GM12878 (cell line): Measurements from ENCODE around the gene SLC24A4. TPM values are rescaled to one million over a fixed set of nuclear protein-coding genes. Genes with fewer than 3 reads are reported as not detected.

ENCODE experiments used
- ATAC-seq: fragments of 200-7000 bp; cut with Tn5 transposase; 3 replicates; pipeline ENCODE4 v1.9.1; 2020; ENCODE audit warnings: mild to moderate bottlenecking, moderate library complexity
- BruUV-seq: library from RNA; stranded (reverse); fragments of 400-500 nt; replicated peaks from 2 replicates; lab custom pipeline; 2021; lab: Mats Ljungman, UMichigan
- CTCF ChIA-PET: fragments of 300-600 bp; sonication (Branson Sonifier 250); formaldehyde crosslinking; extraction: SDS; loops from one replicate; lab custom pipeline; 2021; ENCODE audit warnings: inconsistent platforms; lab: Yijun Ruan, JAX
- POLR2A ChIA-PET: fragments of 350-600 bp; formaldehyde crosslinking; extraction: SDS; loops from one replicate; lab custom pipeline; 2021; ENCODE audit warnings: inconsistent platforms; lab: Charles Lee
- RAD21 ChIA-PET: fragments of 300-600 bp; sonication (Branson Sonifier 250); formaldehyde crosslinking; loops from one replicate; lab custom pipeline; 2023; ENCODE audit warnings: antibody characterized with exemption; ENCODE audit not compliant: unreplicated experiment; lab: Charles Lee
- SMC1A ChIA-PET: fragments of 300-600 bp; sonication (Branson Sonifier 250); formaldehyde crosslinking; loops from one replicate; lab custom pipeline; 2023; ENCODE audit not compliant: unreplicated experiment, uncharacterized antibody; lab: Charles Lee
- DNase-seq: peaks from one replicate; pipeline ENCODE4 v3.0.0-alpha.2; 2011; ENCODE audit warnings: low read depth, low spot score
- FAIRE-seq: peaks from 3 replicates; lab custom pipeline; 2011; peaks lifted over from hg19 to GRCh38; lab: Jason Lieb, UNC
- H2AFZ ChIP-seq: 2 replicates; pipeline ENCODE4 v1.6.0; 2011; ENCODE audit warnings: low read depth, low read length, control low read depth; ENCODE audit not compliant: control insufficient read depth
- H3K27ac ChIP-seq: 2 replicates; pipeline ENCODE4 v1.5.1; 2011; ENCODE audit warnings: control low read depth; ENCODE audit not compliant: control insufficient read depth, insufficient read depth
- H3K27me3 ChIP-seq, 2 experiments: replicated peaks in 1 of 2; 2 replicates each; pipeline versions ENCODE4 v1.6.0 to v1.6.1; 2011; ENCODE audit warnings: low read length in 1 of 2; ENCODE audit not compliant: control insufficient read depth in 2 of 2, insufficient read depth in 2 of 2
- H3K36me3 ChIP-seq, 2 experiments: 2 replicates each; pipeline ENCODE4 v1.5.1; 2011; ENCODE audit warnings: low read length in 1 of 2; ENCODE audit not compliant: control insufficient read depth in 2 of 2, insufficient read depth in 2 of 2
- H3K4me1 ChIP-seq: 2 replicates; pipeline ENCODE4 v1.6.1; 2011; ENCODE audit warnings: mild to moderate bottlenecking, low read length, moderate library complexity, mixed read lengths; ENCODE audit not compliant: control insufficient read depth, insufficient read depth
- H3K4me2 ChIP-seq: 2 replicates; pipeline ENCODE4 v1.6.0; 2011; ENCODE audit warnings: control low read depth; ENCODE audit not compliant: control insufficient read depth, insufficient read depth
- H3K4me3 ChIP-seq: fragments of 200-600 bp; sonication (generic); 2 replicates; pipeline ENCODE4 v1.5.1; 2016
- H3K79me2 ChIP-seq: 2 replicates; pipeline ENCODE4 v1.6.0; 2011; ENCODE audit warnings: low read length; ENCODE audit not compliant: control insufficient read depth, insufficient read depth
- H3K9ac ChIP-seq: 2 replicates; pipeline ENCODE4 v1.8.0; 2011; ENCODE audit warnings: low read length, control low read depth, mixed read lengths; ENCODE audit not compliant: control insufficient read depth, insufficient read depth
- H3K9me3 ChIP-seq: replicated peaks from 3 replicates; pipeline ENCODE4 v1.5.1; 2011; ENCODE audit warnings: mild to moderate bottlenecking, low read length; ENCODE audit not compliant: control insufficient read depth, insufficient read depth
- H4K20me1 ChIP-seq: 2 replicates; pipeline ENCODE4 v1.6.0; 2011; ENCODE audit not compliant: control insufficient read depth, insufficient read depth
- CREM ChIP-seq: IDR thresholded peaks from 2 replicates; pipeline ENCODE4 v1.6.1; 2014; ENCODE audit warnings: antibody characterized with exemption, low read depth
- E4F1 ChIP-seq: fragments of 450-650 bp; IDR thresholded peaks from 2 replicates; pipeline ENCODE4 v1.6.1; 2018; ENCODE audit warnings: borderline replicate concordance, mild to moderate bottlenecking; ENCODE audit not compliant: partially characterized antibody
- MTA2 ChIP-seq: fragments of 450-650 bp; IDR thresholded peaks from 2 replicates; pipeline ENCODE4 v1.6.1; 2016; ENCODE audit warnings: low read depth, mild to moderate bottlenecking, moderate library complexity
- WGBS: methylation state at CpG from one replicate; pipeline ENCODE4 v1.1.6; 2016; ENCODE audit warnings: low lambda C conversion rate; ENCODE audit not compliant: insufficient replicate concordance, insufficient coverage; ENCODE audit errors: missing lambda C conversion rate; 5-methylcytosine and 5-hydroxymethylcytosine counted together
- in situ Hi-C: fragments of 300-500 bp; cut with MboI; formaldehyde crosslinking; loops from 9 replicates; pipeline ENCODE4 v1.14.3; 2018; ENCODE audit warnings: mixed read lengths
- intact Hi-C: fragments of 100-400 bp; cut with micrococcal nuclease; formaldehyde crosslinking; loops from one replicate; pipeline ENCODE4 v1.14.2; 2022; ENCODE audit not compliant: unreplicated experiment
- polyA plus RNA-seq, 11 experiments: library from polyadenylated mRNA; depleted of rRNA in 4 of 11; unstranded in 6 of 11; stranded (reverse) in 5 of 11; fragments of >200 nt; fragmentation: Nextera tagmentation in 4 of 11; fragmentation: Illumina TruSeq in 1 of 11; extraction: Ambion mirVana in 4 of 11; extraction: Trizol in 1 of 11; gene quantifications; 1 replicate in 1 of 11; 2 replicates in 10 of 11; pipeline versions ENCODE4 v1.2.1 to v1.2.3, GENCODE V29; 2011 to 2016; ENCODE audit warnings: inconsistent platforms in 2 of 11, missing spikeins in 2 of 11, low read depth in 1 of 11
- total RNA-seq, 4 experiments: library from RNA; depleted of rRNA in 3 of 4; stranded (reverse); fragments of >200 nt in 3 of 4; fragmentation: Illumina TruSeq in 1 of 4; extraction: Trizol in 1 of 4; gene quantifications; 2 replicates each; pipeline versions ENCODE4 v1.2.1 to v1.2.3, GENCODE V29; 2013 to 2021

SLC24A4 gene
- total and polyA plus RNA-seq, 10 of the 15 experiments (the other 5 are each of a cell fraction or from before 2014, with no cell fraction given), result under 0.01 to 0.46 (median 0.04) TPM; not detected in 5

GRCh38 chr14:92484132-92484823, 161.3 kb downstream of the SLC24A4 start:
- 41% methylated on average over 7 of the region's 7 CpGs for WGBS
- TF ChIP-seq CREM, result no peak
- TF ChIP-seq MTA2, result peak; percentile 57; the same call in 1 of the 2 replicates
- TF ChIP-seq, all 136 proteins: peak for 1
- CTCF ChIA-PET, result no interaction called here
- H3K4me1 ChIP-seq, result no peaks in the 10 kb centered on the region
- H3K27ac ChIP-seq, result no peak overlapping the region
- BruUV-seq, result no TSS peak
- no peaks in the 10 kb centered on the region for H3K79me2 ChIP-seq
- no peaks in the 10 kb centered on the region; a peak in 3 of 4 replicates for H3K27me3 ChIP-seq
- intact Hi-C loops, result no loop called here
- H3K9ac ChIP-seq, result no peak overlapping the region
- RAD21 ChIA-PET, result no interaction called here
- no peaks in the 10 kb centered on the region; the same call in 1 of the 2 replicates for H4K20me1 ChIP-seq
- H3K4me3 ChIP-seq, result no peak overlapping the region
- no peaks in the 10 kb centered on the region; the same call in 2 of the 3 replicates for H3K9me3 ChIP-seq
- FAIRE-seq (no peak), ATAC-seq (no peak), DNase-seq (no peak)
- no peaks in the 10 kb centered on the region for H3K36me3 ChIP-seq
- H3K4me2 ChIP-seq, result no peak overlapping the region
- in situ Hi-C loops, result no loop called here
- H2AFZ ChIP-seq, result no peak overlapping the region
- POLR2A ChIA-PET, result no interaction called here
- SMC1A ChIA-PET, result no interaction called here

GRCh38 chr14:92486881-92487280, 163.9 kb downstream of the SLC24A4 start:
- FAIRE-seq (no peak), ATAC-seq (no peak), DNase-seq (no peak)
- H3K9me3 ChIP-seq, result no peaks in the 10 kb centered on the region
- no peak overlapping the region for H3K4me2 ChIP-seq
- no peak for TF ChIP-seq E4F1
- no peaks in the 10 kb centered on the region for H3K79me2 ChIP-seq
- H3K36me3 ChIP-seq, result no peaks in the 10 kb centered on the region
- H3K4me3 ChIP-seq, result no peak overlapping the region
- ChIA-PET RAD21 (no interaction called here), POLR2A (no interaction called here), CTCF (interaction anchor here (1.0 kb wide), 1 partner anchor 103 kb away, joined by 3 read pairs; no protein-coding TSS in a partner anchor), SMC1A (no interaction called here)
- no peak overlapping the region for H3K27ac ChIP-seq
- no peaks in the 10 kb centered on the region for H3K4me1 ChIP-seq
- no peak overlapping the region for H2AFZ ChIP-seq
- no peaks in the 10 kb centered on the region; the same call in 1 of the 2 replicates for H4K20me1 ChIP-seq
- in situ Hi-C loops (no loop called here), intact Hi-C loops (no loop called here)
- H3K27me3 ChIP-seq, result no peaks in the 10 kb centered on the region; a peak in 3 of 4 replicates
- BruUV-seq, result no TSS peak
- H3K9ac ChIP-seq, result no peak overlapping the region
- 48% methylated on average over 4 of the region's 4 CpGs for WGBS
